Gastroesophageal sphincter (tissue), 2 donors: ENCODE measurements around the gene CACNG4.

ENCODE experiments used
- POLR2A ChIP-seq, 2 donors: fragments of 450-650 bp; IDR thresholded peaks; one replicate each; pipeline ENCODE4 v1.6.1; 2017; ENCODE audit warnings: antibody characterized with exemption in 2 of 2, mild to moderate bottlenecking in 2 of 2, moderate library complexity in 1 of 2
- POLR2AphosphoS5 ChIP-seq: sonication (generic); formaldehyde crosslinking; IDR thresholded peaks from one replicate; pipeline ENCODE4 v1.6.1; 2017; ENCODE audit warnings: antibody characterized with exemption

GRCh38 chr17:67067571-67068482 is 103.3 kb downstream of the CACNG4 start:
- TF ChIP-seq POLR2A (IDR thresholded peaks at IDR 0.05) (no peak), POLR2AphosphoS5 (no peak)
